Iris pigment epithelial cell (primary cell): ENCODE data around the gene OSMR.

Experiments used
- DNase-seq: peaks from one replicate; pipeline ENCODE4 v3.0.0-alpha.2; 2011; ENCODE audit warnings: low read depth

The OSMR gene

GRCh38 chr5:38845526-38846378 lies at the start of gene OSMR:
Gene OSMR, plus strand, starts transcription at chr5:38846012. Its CDS starts 23,033 bp downstream, at chr5:38869045.
- DNase-seq = peak; percentile 99

- DNase-seq = no peak
Measured at GRCh38 chr5:38796742-38797108, 49.1 kb upstream of the OSMR start.

GRCh38 chr5:38797838-38798237 lies 48.0 kb upstream of the OSMR start:
- DNase-seq = no peak

GRCh38 chr5:38799556-38800377 lies 46.0 kb upstream of the OSMR start:
- no peak for DNase-seq

GRCh38 chr5:38800515-38800914 lies 45.3 kb upstream of the OSMR start:
- no peak for DNase-seq

GRCh38 chr5:38802125-38802524 lies 43.7 kb upstream of the OSMR start:
- DNase-seq = no peak

GRCh38 chr5:38803246-38803645 lies 42.6 kb upstream of the OSMR start:
- no peak for DNase-seq

- DNase-seq = peak; percentile 100
Measured at GRCh38 chr5:38806775-38807258, 39.0 kb upstream of the OSMR start.

GRCh38 chr5:38807570-38808483 lies 38.0 kb upstream of the OSMR start:
- DNase-seq = peak; percentile 89

- no peak for DNase-seq
Measured at GRCh38 chr5:38808666-38809343, 37.0 kb upstream of the OSMR start.

- DNase-seq = peak; percentile 96
Measured at GRCh38 chr5:38809388-38810359, 36.1 kb upstream of the OSMR start.

GRCh38 chr5:38814879-38815278 lies 30.9 kb upstream of the OSMR start:
- DNase-seq = no peak

GRCh38 chr5:38816083-38817030 lies 29.5 kb upstream of the OSMR start:
- no peak for DNase-seq

- no peak for DNase-seq
Measured at GRCh38 chr5:38821679-38822078, 24.1 kb upstream of the OSMR start.

GRCh38 chr5:38823503-38823902 lies 22.3 kb upstream of the OSMR start:
- DNase-seq = no peak

- no peak for DNase-seq
Measured at GRCh38 chr5:38824821-38825220, 21.0 kb upstream of the OSMR start.

GRCh38 chr5:38825494-38825893 lies 20.3 kb upstream of the OSMR start:
- peak; percentile 66 for DNase-seq

- peak; percentile 87 for DNase-seq
Measured at GRCh38 chr5:38827525-38827924, 18.3 kb upstream of the OSMR start.

- peak; percentile 80 for DNase-seq
Measured at GRCh38 chr5:38830521-38831051, 15.2 kb upstream of the OSMR start.
